Duodenal mucosa (tissue), 2 donors: ENCODE measurements around the gene DMD.

Source experiments
- H3K27ac ChIP-seq: one replicate; pipeline ENCODE4 v1.7.0; 2013; ENCODE audit warnings: low read depth, low read length
- H3K27me3 ChIP-seq, 2 donors: one replicate each; pipeline ENCODE4 v1.7.0; 2013; ENCODE audit warnings: low read length in 2 of 2, control low read depth in 1 of 2; ENCODE audit not compliant: insufficient read depth in 2 of 2, control insufficient read depth in 1 of 2
- H3K36me3 ChIP-seq, 2 donors: one replicate each; pipeline ENCODE4 v1.7.0; 2013; ENCODE audit warnings: low read length in 2 of 2, control low read depth in 1 of 2; ENCODE audit not compliant: insufficient read depth in 2 of 2, control insufficient read depth in 1 of 2
- H3K4me1 ChIP-seq, 2 donors: one replicate each; pipeline ENCODE4 v1.7.0; 2013; ENCODE audit warnings: low read length in 2 of 2, control low read depth in 1 of 2; ENCODE audit not compliant: insufficient read depth in 2 of 2, control insufficient read depth in 1 of 2
- H3K4me3 ChIP-seq, 2 donors: one replicate each; pipeline ENCODE4 v1.7.0; 2013; ENCODE audit warnings: low read length in 2 of 2, low read depth in 1 of 2
- H3K9ac ChIP-seq, 2 donors: one replicate each; pipeline ENCODE4 v1.7.0; 2013; ENCODE audit warnings: low read length in 2 of 2, low read depth in 1 of 2
- H3K9me3 ChIP-seq, 2 donors: one replicate each; pipeline ENCODE4 v1.7.0; 2013; ENCODE audit warnings: low read length in 2 of 2, control low read depth in 1 of 2; ENCODE audit not compliant: control insufficient read depth in 1 of 2

DMD gene

DNA sequence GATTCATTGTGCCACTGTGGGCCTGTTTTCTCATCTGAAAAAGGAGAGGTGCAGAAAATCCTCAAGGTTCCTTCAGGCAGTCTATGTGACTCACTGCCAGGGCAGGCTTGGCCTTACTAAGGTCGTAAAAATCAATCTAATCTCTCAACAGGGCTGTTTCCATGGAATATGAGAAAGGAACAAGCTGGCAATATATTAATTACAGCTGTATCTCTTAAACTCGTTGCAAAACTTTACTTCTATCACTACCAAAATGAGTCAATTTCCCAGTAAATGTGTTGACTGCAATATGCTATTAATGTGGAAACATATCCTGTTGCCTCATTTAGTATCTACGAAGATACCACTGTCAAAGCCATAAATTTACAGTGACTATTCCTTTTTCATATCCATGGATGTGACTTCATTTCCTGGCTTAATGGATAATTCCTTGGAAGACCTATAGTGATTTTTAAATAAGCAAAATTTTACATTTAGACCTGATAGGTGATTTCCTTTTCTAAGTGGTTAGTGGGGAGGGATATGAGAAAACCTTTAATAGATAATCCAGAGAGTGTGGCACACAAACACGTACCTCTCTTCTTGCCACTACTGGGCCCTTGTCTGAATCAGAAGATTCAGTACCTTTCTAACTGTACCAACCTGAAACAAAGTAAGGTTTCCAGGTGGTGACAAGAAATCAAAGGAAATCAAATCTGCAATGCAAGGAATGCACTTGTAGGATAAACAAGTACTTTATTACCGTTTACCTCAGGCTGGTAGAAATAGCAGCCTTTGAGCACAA is 2012.1 kb downstream of the DMD start:
- Histone ChIP-seq H3K36me3 (no peaks in the 10 kb centered on the region), H3K9ac (no peak overlapping the region), H3K4me1 (peaks cover 0 to 2% of the 10 kb centered on the region in 2 donors), H3K4me3 (no peak overlapping the region), H3K27ac (no peak overlapping the region), H3K27me3 (no peaks in the 10 kb centered on the region), H3K9me3 (no peaks in the 10 kb centered on the region)

DNA sequence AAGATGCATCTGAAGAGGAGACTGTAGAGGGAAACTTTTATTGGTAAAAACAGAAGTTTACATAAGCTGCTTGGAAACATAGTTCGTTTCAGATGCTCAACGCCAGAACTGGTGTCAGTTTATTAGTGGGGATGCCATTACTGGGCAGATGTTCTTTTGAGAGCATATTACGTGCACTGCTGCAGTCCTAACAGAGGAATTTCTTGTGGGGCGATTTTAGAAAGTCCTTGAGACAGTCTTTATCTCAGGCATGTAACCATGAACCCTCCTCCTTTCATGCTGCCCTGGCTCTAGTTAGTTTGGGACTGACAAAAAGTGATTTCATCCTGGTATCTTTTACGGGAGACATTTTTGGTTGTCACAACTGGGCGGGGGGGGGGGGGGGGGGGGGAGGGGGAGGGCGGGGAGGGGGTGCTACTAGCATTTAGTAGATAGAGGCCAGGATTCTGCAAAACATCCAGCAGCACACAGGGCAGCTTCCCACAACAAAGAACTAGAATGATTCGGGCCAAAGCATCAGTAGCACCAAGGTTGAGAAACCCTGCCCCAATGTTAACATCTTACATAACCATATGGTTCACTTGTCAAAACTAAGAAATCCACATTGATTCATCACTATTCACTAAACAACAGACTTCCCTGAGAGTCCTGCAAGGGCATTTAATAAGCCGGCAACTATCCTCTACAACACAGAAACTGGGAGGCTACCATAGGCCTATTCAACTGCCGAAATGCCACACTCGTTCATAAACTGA is 2021.0 kb downstream of the DMD start:
- H3K27me3 ChIP-seq = no peaks in the 10 kb centered on the region
- no peak overlapping the region for H3K9ac ChIP-seq
- no peaks in the 10 kb centered on the region for H3K36me3 ChIP-seq
- H3K27ac ChIP-seq = no peak overlapping the region
- H3K9me3 ChIP-seq = no peaks in the 10 kb centered on the region
- no peak overlapping the region for H3K4me3 ChIP-seq
- H3K4me1 ChIP-seq = no peaks in the 10 kb centered on the region

DNA sequence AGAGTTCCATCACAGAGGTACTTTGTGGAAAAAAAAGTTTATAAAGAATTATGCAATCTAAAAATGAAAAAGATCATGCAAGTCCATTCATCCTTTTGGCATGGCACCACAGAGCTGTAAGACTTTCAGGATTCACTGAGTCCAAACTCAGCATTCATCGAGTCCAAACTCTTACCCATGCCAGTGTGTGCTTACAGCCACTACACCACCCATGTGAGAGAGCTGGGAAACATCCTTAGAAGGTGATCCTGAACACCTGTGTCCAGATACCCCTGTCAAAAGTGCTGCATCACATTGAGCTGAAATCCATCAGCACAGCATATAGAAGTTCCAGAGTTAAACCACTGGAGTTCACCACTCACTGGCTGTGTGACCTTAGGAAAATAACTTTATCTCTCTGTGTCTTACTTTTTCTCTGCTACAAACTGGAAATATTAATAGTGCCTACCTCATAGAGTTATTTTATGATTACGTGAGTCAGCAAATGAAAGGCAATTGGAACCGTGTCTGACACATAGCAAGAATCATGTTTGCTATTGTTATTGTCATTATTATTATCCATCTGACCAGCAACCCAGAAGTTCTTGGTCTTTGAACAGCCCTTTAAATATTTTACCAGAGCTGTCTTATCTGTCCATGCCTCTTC is 2024.5 kb downstream of the DMD start:
- Histone ChIP-seq H3K9ac (no peak overlapping the region), H3K4me3 (no peak overlapping the region), H3K27ac (no peak overlapping the region), H3K36me3 (no peaks in the 10 kb centered on the region), H3K4me1 (no peaks in the 10 kb centered on the region), H3K9me3 (no peaks in the 10 kb centered on the region), H3K27me3 (no peaks in the 10 kb centered on the region)

DNA sequence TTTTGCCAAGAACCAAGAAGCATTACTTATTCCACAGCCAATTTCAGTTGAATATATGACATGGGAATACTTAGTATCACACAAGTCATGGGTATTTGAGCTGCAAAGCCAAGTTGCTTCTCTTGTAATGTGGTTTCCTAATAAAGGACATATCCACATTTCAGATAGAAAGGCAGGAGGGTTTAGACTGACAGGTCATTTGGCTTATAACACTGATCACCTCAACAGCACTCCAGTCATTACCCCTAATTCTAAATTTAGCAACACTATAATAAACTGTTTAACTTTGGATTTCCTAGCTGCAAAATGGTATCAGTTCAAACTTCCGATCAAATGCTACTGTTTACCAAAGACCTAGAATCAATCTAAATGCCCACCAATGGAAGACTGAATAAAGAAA is 2025.5 kb downstream of the DMD start:
- H3K4me1 ChIP-seq = no peaks in the 10 kb centered on the region
- no peak overlapping the region for H3K9ac ChIP-seq
- no peaks in the 10 kb centered on the region for H3K36me3 ChIP-seq
- H3K27me3 ChIP-seq = no peaks in the 10 kb centered on the region
- H3K27ac ChIP-seq = no peak overlapping the region
- no peak overlapping the region for H3K4me3 ChIP-seq
- no peaks in the 10 kb centered on the region for H3K9me3 ChIP-seq

DNA sequence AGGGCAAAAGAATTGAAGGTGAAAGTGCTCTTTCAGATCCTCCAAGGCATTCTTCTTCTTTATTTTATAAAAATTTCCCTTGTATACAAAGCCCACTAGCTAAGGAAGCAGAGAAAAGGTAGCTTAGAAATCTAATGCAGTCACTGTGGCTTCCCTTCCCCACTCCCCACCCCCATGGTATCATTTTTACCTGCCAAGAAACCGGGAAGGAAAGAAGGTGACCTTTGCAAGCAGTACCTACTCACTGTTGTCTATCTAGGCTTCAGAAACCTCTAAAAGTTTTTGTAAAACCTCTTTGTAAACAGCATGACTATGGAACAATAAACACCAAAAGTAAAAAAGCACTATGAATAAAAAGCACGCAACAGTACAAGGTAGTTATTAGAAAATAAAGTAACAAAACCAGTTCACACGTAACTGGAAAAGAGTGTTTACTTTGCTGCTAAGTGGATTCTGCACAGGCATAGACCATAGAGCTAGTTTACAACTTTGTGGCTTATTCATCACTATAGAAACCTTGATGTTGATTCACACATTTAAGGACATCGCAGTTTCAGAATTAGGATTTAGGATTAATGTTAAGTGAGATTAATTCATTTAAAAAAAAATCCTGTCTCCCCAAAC is 2029.9 kb downstream of the DMD start:
- H3K27ac ChIP-seq = no peak overlapping the region
- no peak overlapping the region for H3K4me3 ChIP-seq
- H3K9ac ChIP-seq = no peak overlapping the region
- H3K9me3 ChIP-seq = no peaks in the 10 kb centered on the region
- no peaks in the 10 kb centered on the region for H3K4me1 ChIP-seq
- H3K27me3 ChIP-seq = no peaks in the 10 kb centered on the region
- H3K36me3 ChIP-seq = no peaks in the 10 kb centered on the region

DNA sequence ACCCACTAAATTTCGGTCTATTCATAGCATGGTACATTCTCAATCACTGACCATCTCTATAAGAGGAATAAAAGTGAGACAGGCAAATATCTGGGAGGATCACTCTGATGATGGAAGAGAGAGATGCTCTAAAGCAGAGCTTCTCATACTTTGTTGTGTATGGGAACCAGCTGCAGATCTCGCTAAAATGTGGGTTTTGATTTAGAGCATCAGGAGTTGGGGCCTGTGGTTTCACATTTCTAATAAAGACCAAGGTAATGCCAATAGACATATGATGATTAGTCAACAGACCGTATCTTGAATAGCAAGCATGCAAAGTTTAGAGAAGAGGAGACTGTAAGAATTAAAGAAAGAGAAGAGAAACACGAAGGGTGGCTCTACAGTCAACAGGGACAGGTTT is 2032.1 kb downstream of the DMD start:
- no peaks in the 10 kb centered on the region for H3K4me1 ChIP-seq

DNA sequence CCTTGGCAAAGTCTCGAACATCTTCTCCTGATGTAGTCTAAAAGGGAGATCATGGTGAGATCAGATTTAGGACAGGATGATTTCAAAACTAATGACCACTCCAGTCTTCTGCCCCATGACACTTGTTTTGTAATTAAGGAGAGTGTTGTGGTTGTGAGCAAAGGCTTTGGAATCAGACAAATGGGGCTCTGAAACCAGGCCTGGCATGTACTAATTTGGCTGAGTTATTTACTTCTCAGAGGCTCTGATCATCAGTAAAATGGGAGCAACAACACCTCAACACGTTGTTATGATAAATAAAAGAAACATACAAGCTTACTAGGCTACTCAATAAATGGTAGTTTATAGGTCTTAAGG is 2032.6 kb downstream of the DMD start:
- no peaks in the 10 kb centered on the region for H3K4me1 ChIP-seq
- H3K27ac ChIP-seq = no peak overlapping the region
- no peaks in the 10 kb centered on the region for H3K9me3 ChIP-seq
- no peak overlapping the region for H3K4me3 ChIP-seq
- H3K27me3 ChIP-seq = no peaks in the 10 kb centered on the region
- no peaks in the 10 kb centered on the region for H3K36me3 ChIP-seq
- H3K9ac ChIP-seq = no peak overlapping the region

More for the DNA sequence above, 2032.1 kb downstream of the DMD start:
- no peak overlapping the region for H3K4me3 ChIP-seq
- no peaks in the 10 kb centered on the region for H3K9me3 ChIP-seq
- no peak overlapping the region for H3K9ac ChIP-seq
- no peaks in the 10 kb centered on the region for H3K36me3 ChIP-seq
- H3K27ac ChIP-seq = no peak overlapping the region
- H3K27me3 ChIP-seq = no peaks in the 10 kb centered on the region

DNA sequence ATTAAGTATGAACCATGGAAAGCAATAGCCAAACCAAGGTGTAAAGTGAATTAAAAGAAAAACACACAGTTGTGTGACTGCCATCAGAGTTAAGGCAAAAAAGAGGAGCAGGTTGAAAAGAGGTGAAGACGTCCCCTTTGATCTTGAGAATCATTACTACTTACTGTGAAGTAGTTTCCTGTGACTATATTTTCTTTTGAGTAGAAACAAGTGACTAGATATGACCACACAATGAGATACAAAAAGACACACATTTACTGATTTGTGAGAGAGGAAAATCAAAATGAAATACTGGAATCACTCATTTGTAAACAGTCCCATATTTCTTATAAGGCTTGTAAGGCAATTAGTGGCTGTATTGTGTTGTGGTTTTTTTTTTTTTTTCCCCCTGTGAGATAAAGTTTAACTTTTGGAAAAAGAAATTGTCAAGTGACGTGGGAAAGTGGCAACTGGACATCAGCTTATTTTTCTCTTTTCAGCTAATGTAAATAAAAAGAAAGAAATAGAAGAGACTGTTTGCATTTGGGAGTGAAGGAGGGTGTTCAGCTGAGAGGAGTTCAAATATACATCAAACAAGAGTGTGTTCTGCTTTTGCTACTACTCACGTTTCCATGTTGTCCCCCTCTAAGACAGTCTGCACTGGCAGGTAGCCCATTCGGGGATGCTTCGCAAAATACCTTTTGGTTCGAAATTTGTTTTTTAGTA is 2033.1 kb downstream of the DMD start:
- Histone ChIP-seq H3K9me3 (no peaks in the 10 kb centered on the region), H3K27me3 (no peaks in the 10 kb centered on the region), H3K4me3 (no peak overlapping the region), H3K4me1 (no peaks in the 10 kb centered on the region), H3K36me3 (no peaks in the 10 kb centered on the region), H3K9ac (no peak overlapping the region), H3K27ac (no peak overlapping the region)

DNA sequence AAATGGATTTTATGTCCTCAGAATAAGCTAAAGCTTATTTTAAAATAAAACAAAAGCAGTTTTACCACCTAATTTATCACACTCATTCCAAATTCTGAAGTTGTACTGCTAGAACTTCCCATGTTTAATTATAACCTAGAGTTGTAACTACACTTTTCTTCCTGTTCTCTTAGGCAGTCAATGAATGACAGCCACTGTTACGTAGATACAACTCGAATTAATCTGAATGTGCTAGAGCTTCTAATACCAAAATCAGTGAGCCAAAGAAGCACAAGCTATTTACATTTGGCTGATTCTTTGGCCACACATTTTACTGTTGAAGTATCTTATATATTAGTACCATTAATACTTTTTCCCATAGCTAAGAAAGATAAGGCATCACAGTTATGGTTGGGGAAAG is 2040.6 kb downstream of the DMD start:
- H3K27me3 ChIP-seq = no peaks in the 10 kb centered on the region
- H3K9me3 ChIP-seq = no peaks in the 10 kb centered on the region
- H3K4me1 ChIP-seq = peaks cover 0 to 3% of the 10 kb centered on the region in 2 donors
- no peaks in the 10 kb centered on the region for H3K36me3 ChIP-seq
- no peak overlapping the region for H3K27ac ChIP-seq
- H3K9ac ChIP-seq = no peak overlapping the region
- H3K4me3 ChIP-seq = no peak overlapping the region
